GM19468 (cell line): ENCODE measurements around the gene CELF2.

ENCODE experiments used
- ATAC-seq: cut with Tn5 transposase; IDR thresholded peaks from one replicate; pipeline ENCODE4 v1.9.1; 2021; ENCODE audit warnings: mild to moderate bottlenecking, moderate library complexity, moderate number of reproducible peaks; ENCODE audit not compliant: unreplicated experiment; ENCODE audit errors: extremely low read depth

Gene CELF2

GRCh38 chr10:11088709-11089108 lies 71.0 kb downstream of the CELF2 start:
- no peak for ATAC-seq

GRCh38 chr10:11089272-11089671 lies 71.6 kb downstream of the CELF2 start:
- ATAC-seq: no peak

- ATAC-seq: no peak
Measured at GRCh38 chr10:11091517-11092102, 73.9 kb downstream of the CELF2 start.

GRCh38 chr10:11093771-11094736 lies 76.4 kb downstream of the CELF2 start:
- no peak for ATAC-seq

GRCh38 chr10:11095374-11095801 lies 77.7 kb downstream of the CELF2 start:
- ATAC-seq: no peak

GRCh38 chr10:11096422-11096821 lies 78.8 kb downstream of the CELF2 start:
- no peak for ATAC-seq

- peak; percentile 53 for ATAC-seq
Measured at GRCh38 chr10:11097686-11098085, 80.0 kb downstream of the CELF2 start.

GRCh38 chr10:11098666-11099065 lies 81.0 kb downstream of the CELF2 start:
- no peak for ATAC-seq

- no peak for ATAC-seq
Measured at GRCh38 chr10:11104772-11105675, 87.4 kb downstream of the CELF2 start.

GRCh38 chr10:11105676-11106004 lies 88.0 kb downstream of the CELF2 start:
- ATAC-seq: no peak

GRCh38 chr10:11106621-11107374 lies 89.1 kb downstream of the CELF2 start:
- no peak for ATAC-seq

- no peak for ATAC-seq
Measured at GRCh38 chr10:11107948-11108347, 90.3 kb downstream of the CELF2 start.

GRCh38 chr10:11108356-11108755 lies 90.7 kb downstream of the CELF2 start:
- no peak for ATAC-seq

- no peak for ATAC-seq
Measured at GRCh38 chr10:11109590-11109989, 91.9 kb downstream of the CELF2 start.

GRCh38 chr10:11110539-11110938 lies 92.9 kb downstream of the CELF2 start:
- ATAC-seq: no peak

GRCh38 chr10:11111490-11111889 lies 93.8 kb downstream of the CELF2 start:
- ATAC-seq: no peak

GRCh38 chr10:11112718-11113117 lies 95.0 kb downstream of the CELF2 start:
- no peak for ATAC-seq

GRCh38 chr10:11113156-11113555 lies 95.5 kb downstream of the CELF2 start:
- no peak for ATAC-seq

- ATAC-seq: no peak
Measured at GRCh38 chr10:11114269-11114668, 96.6 kb downstream of the CELF2 start.

GRCh38 chr10:11115337-11115736 lies 97.7 kb downstream of the CELF2 start:
- ATAC-seq: no peak
